ENCODE results near the gene MAPKAPK5. TPM values are rescaled to one million over a fixed set of nuclear protein-coding genes. Genes with fewer than 3 reads are reported as not detected.

Gene MAPKAPK5
- polyA plus RNA-seq, 3 donors: 25.3 to 58.2 (median 28.2) TPM

- Histone ChIP-seq H3K27me3 (ENCODE audit: control insufficient read depth in 2 of 2, insufficient read depth in 2 of 2, low read length in 2 of 2) (no peaks in the 10 kb centered on the region), H3K4me2 (replicated peaks; ENCODE audit: extremely low read depth, low read length, poor library complexity, severe bottlenecking) (no peak overlapping the region), H4K20me1 (ENCODE audit: insufficient read depth, low read length) (no peaks in the 10 kb centered on the region), H2AFZ (ENCODE audit: insufficient read depth, low read depth, low read length, poor library complexity, severe bottlenecking) (no peak overlapping the region), H3K9ac (ENCODE audit: insufficient read depth, low read length, poor library complexity, severe bottlenecking) (no peak overlapping the region), H3K4me1 (ENCODE audit: control insufficient read depth in 1 of 2, insufficient read depth in 2 of 2, low read length in 2 of 2) (no peaks in the 10 kb centered on the region), H3K79me2 (ENCODE audit: insufficient read depth, low read length) (no peaks in the 10 kb centered on the region), H3K4me3 (replicated peaks in 1 of 3; ENCODE audit: low read depth in 2 of 3, low read length in 3 of 3) (no peak overlapping the region), H3K27ac (ENCODE audit: low read depth in 1 of 2, low read length in 2 of 2) (no peak overlapping the region), H3K9me3 (replicated peaks in 1 of 2; ENCODE audit: control insufficient read depth in 1 of 2, insufficient read depth in 1 of 2, low read length in 2 of 2) (no peaks in the 10 kb centered on the region), H3K36me3 (replicated peaks in 1 of 2; ENCODE audit: control insufficient read depth in 1 of 2, insufficient read depth in 2 of 2, low read length in 2 of 2) (no peaks in the 10 kb centered on the region)
- no CpG with 5 or more reads among the region's 1 CpG for WGBS (ENCODE audit: insufficient coverage)
- Mint-ChIP-seq H3K9me3 (peaks cover 0 to 2% (median 0%) of the 10 kb centered on the region in 7 donors), H3K4me1 (no peaks in the 10 kb centered on the region), H3K27ac (no peak overlapping the region), H3K27me3 (ENCODE audit: low read depth in 3 of 3) (peaks cover 0 to 3% (median 0%) of the 10 kb centered on the region in 3 donors), H3K36me3 (peaks cover 0 to 8% of the 10 kb centered on the region in 2 donors), H3K4me3 (no peak overlapping the region)
- no peak for DNase-seq
- no peak for TF ChIP-seq CTCF (IDR thresholded peaks at IDR 0.05)
- intact Hi-C loops (cut with micrococcal nuclease): no loop called here
Measured at GRCh38 chr12:111937429-111937828, 95.4 kb downstream of the MAPKAPK5 start.

GRCh38 chr12:111942557-111942956, 100.5 kb downstream of the MAPKAPK5 start:
- peaks cover 3% of the 10 kb centered on the region for H3K4me1 Mint-ChIP-seq
- intact Hi-C loops (cut with micrococcal nuclease): loop anchor here (10.0 kb wide), 1 partner anchor 72 kb away; the partner anchor contains the start of genes ERP29 (in 2 of the 2) and TMEM116 (in 2 of the 2)
- no peak overlapping the region for H2AFZ ChIP-seq (ENCODE audit: insufficient read depth, low read depth, low read length, poor library complexity, severe bottlenecking)

More at GRCh38 chr12:111942557-111942956, 100.5 kb downstream of the MAPKAPK5 start:
- peaks cover 0 to 2% (median 0%) of the 10 kb centered on the region in 7 donors for H3K9me3 Mint-ChIP-seq
- H4K20me1 ChIP-seq (ENCODE audit: insufficient read depth, low read length): no peaks in the 10 kb centered on the region
- no peaks in the 10 kb centered on the region for H3K9me3 ChIP-seq (replicated peaks in 1 of 2; ENCODE audit: control insufficient read depth in 1 of 2, insufficient read depth in 1 of 2, low read length in 2 of 2)
- H3K27me3 Mint-ChIP-seq (ENCODE audit: low read depth in 3 of 3): no peaks in the 10 kb centered on the region
- no peak overlapping the region for H3K4me3 ChIP-seq (replicated peaks in 1 of 3; ENCODE audit: low read depth in 2 of 3, low read length in 3 of 3)
- H3K4me1 ChIP-seq (ENCODE audit: control insufficient read depth in 1 of 2, insufficient read depth in 2 of 2, low read length in 2 of 2): no peaks in the 10 kb centered on the region
- DNase-seq: no peak
- peaks cover 0 to 4% of the 10 kb centered on the region in 2 donors for H3K36me3 Mint-ChIP-seq
- WGBS (ENCODE audit: insufficient coverage): 100% methylated on average over 1 of the region's 5 CpGs
- no peaks in the 10 kb centered on the region for H3K27me3 ChIP-seq (ENCODE audit: control insufficient read depth in 2 of 2, insufficient read depth in 2 of 2, low read length in 2 of 2)
- no peak overlapping the region for H3K4me3 Mint-ChIP-seq
- no peak for TF ChIP-seq CTCF (IDR thresholded peaks at IDR 0.05)
- H3K36me3 ChIP-seq (replicated peaks in 1 of 2; ENCODE audit: control insufficient read depth in 1 of 2, insufficient read depth in 2 of 2, low read length in 2 of 2): no peaks in the 10 kb centered on the region
- H3K4me2 ChIP-seq (replicated peaks; ENCODE audit: extremely low read depth, low read length, poor library complexity, severe bottlenecking): no peak overlapping the region
- H3K79me2 ChIP-seq (ENCODE audit: insufficient read depth, low read length): no peaks in the 10 kb centered on the region
- H3K27ac Mint-ChIP-seq: no peak overlapping the region
- no peak overlapping the region for H3K27ac ChIP-seq (ENCODE audit: low read depth in 1 of 2, low read length in 2 of 2)
- no peak overlapping the region for H3K9ac ChIP-seq (ENCODE audit: insufficient read depth, low read length, poor library complexity, severe bottlenecking)
